Liver (tissue), 3 donors: Measurements from ENCODE around the gene ILDR1.

Experiments
- CTCF ChIP-seq: fragments of 150-350 bp; IDR thresholded peaks from 2 replicates; pipeline ENCODE4 v1.5.1; 2017; ENCODE audit warnings: improper control_type of control experiment, low read depth, low read length; ENCODE audit not compliant: missing input control
- TAF1 ChIP-seq: conservative IDR thresholded peaks from 2 replicates; pipeline ENCODE4 v1.6.1; 2016; ENCODE audit warnings: antibody characterized with exemption, mild to moderate bottlenecking
- donor health status: healthy.
- donor health status: healthy.

DNA sequence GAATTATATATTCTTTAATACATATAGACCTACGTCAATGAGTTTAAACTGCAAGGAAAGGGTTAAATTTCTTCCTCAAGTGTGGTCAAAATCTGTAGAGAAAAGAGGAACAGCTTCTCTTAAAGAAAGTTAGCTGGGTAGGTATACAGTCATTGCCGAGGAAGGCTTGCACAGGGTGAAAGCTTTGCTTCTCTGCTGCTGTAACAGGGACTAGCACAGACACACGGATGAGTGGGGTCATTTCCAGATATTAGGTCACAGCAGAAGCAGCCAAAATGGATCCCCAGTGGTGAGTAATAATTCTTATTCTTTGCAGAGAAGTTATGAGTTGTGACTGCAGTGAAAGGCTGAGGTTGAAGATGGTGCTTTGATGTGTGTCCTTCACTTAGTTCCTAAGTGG is 33.2 kb upstream of the ILDR1 start, which contains the start of gene CD86:
- TF ChIP-seq CTCF (no peak), TAF1 (peak; percentile 26)
